ENCODE measurements around the gene RFX5.

DNA sequence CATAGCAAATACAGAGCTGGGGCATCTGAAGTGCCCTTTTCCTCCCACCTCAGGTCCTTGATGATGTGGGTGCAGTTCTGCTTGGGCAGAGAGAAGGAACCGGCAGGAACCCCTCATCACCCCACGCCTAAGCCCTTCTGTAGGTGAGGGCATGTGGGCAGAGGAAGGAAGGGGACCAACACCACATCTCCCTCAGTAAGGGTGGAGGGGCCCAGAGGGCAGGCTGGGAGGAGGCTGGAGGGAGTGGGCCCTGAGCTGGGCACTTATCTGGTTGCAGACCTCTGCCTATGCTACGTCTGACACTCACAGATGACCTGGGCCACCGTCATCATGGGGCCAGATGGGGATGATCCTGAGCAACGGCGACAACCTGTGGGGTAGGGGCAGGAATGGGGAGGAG lies 54.0 kb downstream of the RFX5 start:
- TF ChIP-seq POLR2AphosphoS5 (IDR thresholded peaks at IDR 0.05; ENCODE audit: borderline replicate concordance, low read depth, low read length) (no peak), EZH2 (IDR thresholded peaks at IDR 0.05) (no peak)

Data from SK-N-MC (cell line).